ENCODE measurements around the gene ZNF883.

GRCh38 chr9:112911736-112912135, 100.3 kb downstream of the ZNF883 start:
- no peak for TF ChIP-seq RARB (CRISPR knock-in tag; IDR thresholded peaks at IDR 0.05)
- TF ChIP-seq PATZ1 (CRISPR knock-in tag; IDR thresholded peaks at IDR 0.05; ENCODE audit: borderline replicate concordance), result no peak
- no peak for TF ChIP-seq CSDC2 (CRISPR knock-in tag; IDR thresholded peaks at IDR 0.05)
- TF ChIP-seq BACH2 (CRISPR knock-in tag; IDR thresholded peaks at IDR 0.05; ENCODE audit: borderline replicate concordance), result no peak
- no peak for TF ChIP-seq OSR1 (CRISPR knock-in tag; IDR thresholded peaks at IDR 0.05)
- no peak for TF ChIP-seq GLIS3 (CRISPR knock-in tag; IDR thresholded peaks at IDR 0.05)

Measured in SK-N-SH treated with all-trans-retinoic acid at 6 μM for 48 hours (cell line).